SKM-1 treated with dmso at 0.1 percent for 144 hours (cell line): ENCODE data around the gene CROCC2.

Experiments used
- DNase-seq: peaks from one replicate; lab custom pipeline; 2025; ENCODE audit not compliant: unreplicated experiment; lab: John Stamatoyannopoulos, UW

The CROCC2 gene

GRCh38 chr2:241033336-241033987 lies 127.3 kb downstream of the CROCC2 start:
- DNase-seq = no peak

GRCh38 chr2:241033994-241034393 lies 127.9 kb downstream of the CROCC2 start:
- DNase-seq = no peak

- DNase-seq = no peak
These were observed 128.5 kb downstream of the CROCC2 start for GRCh38 chr2:241034490-241035141.

- no peak for DNase-seq
These were observed 129.1 kb downstream of the CROCC2 start for GRCh38 chr2:241035142-241035817.

GRCh38 chr2:241035818-241036396 lies 129.8 kb downstream of the CROCC2 start:
- DNase-seq = no peak

GRCh38 chr2:241036397-241036963 lies 130.3 kb downstream of the CROCC2 start:
- no peak for DNase-seq

GRCh38 chr2:241036964-241037421 lies 130.9 kb downstream of the CROCC2 start:
- DNase-seq = no peak

- DNase-seq = no peak
These were observed 131.4 kb downstream of the CROCC2 start for GRCh38 chr2:241037498-241037897.

- DNase-seq = no peak
These were observed 132.4 kb downstream of the CROCC2 start for GRCh38 chr2:241038374-241039180.

GRCh38 chr2:241039416-241039815 lies 133.3 kb downstream of the CROCC2 start:
- no peak for DNase-seq

GRCh38 chr2:241040081-241040803 lies 134.1 kb downstream of the CROCC2 start:
- no peak for DNase-seq

- no peak for DNase-seq
These were observed 135.5 kb downstream of the CROCC2 start for GRCh38 chr2:241041589-241042158.
